Mammary epithelial cell (primary cell): ENCODE measurements around the gene NID2.

Experiments used
- EZH2 ChIP-seq: IDR thresholded peaks from 2 replicates; pipeline ENCODE4 v1.6.1; 2012; ENCODE audit warnings: low read length, inconsistent platforms, borderline replicate concordance
- TF ChIP-seq, protein P1 (sequence below), 2 donors: IDR thresholded peaks in 1 of 2; conservative IDR thresholded peaks in 1 of 2; 2 replicates each; pipeline ENCODE4 v1.5.1; 2011 to 2012; ENCODE audit warnings: inconsistent platforms in 2 of 2, low read length in 2 of 2, mild to moderate bottlenecking in 2 of 2, control low read depth in 1 of 2, low read depth in 1 of 2; ENCODE audit not compliant: insufficient read depth in 1 of 2; ENCODE audit errors: extremely low read depth in 1 of 2

- TF ChIP-seq, protein P1, sequence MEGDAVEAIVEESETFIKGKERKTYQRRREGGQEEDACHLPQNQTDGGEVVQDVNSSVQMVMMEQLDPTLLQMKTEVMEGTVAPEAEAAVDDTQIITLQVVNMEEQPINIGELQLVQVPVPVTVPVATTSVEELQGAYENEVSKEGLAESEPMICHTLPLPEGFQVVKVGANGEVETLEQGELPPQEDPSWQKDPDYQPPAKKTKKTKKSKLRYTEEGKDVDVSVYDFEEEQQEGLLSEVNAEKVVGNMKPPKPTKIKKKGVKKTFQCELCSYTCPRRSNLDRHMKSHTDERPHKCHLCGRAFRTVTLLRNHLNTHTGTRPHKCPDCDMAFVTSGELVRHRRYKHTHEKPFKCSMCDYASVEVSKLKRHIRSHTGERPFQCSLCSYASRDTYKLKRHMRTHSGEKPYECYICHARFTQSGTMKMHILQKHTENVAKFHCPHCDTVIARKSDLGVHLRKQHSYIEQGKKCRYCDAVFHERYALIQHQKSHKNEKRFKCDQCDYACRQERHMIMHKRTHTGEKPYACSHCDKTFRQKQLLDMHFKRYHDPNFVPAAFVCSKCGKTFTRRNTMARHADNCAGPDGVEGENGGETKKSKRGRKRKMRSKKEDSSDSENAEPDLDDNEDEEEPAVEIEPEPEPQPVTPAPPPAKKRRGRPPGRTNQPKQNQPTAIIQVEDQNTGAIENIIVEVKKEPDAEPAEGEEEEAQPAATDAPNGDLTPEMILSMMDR (conservative IDR thresholded peaks at IDR 0.05 in 1 of 2, IDR thresholded peaks at IDR 0.05 in 1 of 2; ENCODE audit: extremely low read depth in 1 of 2, insufficient read depth in 1 of 2, low read depth in 1 of 2, low read length in 2 of 2), result no peak
- no peak for TF ChIP-seq EZH2
Measured at GRCh38 chr14:51960866-51961265, 108.0 kb downstream of the NID2 start.
